Psoas muscle (tissue), 8 donors: Measurements from ENCODE around the gene MAPKAP1. TPM values are rescaled to one million over a fixed set of nuclear protein-coding genes. Genes with fewer than 3 reads are reported as not detected.

ENCODE experiments used
- ATAC-seq, 4 donors: fragments of 200-7000 bp; cut with Tn5 transposase; one replicate each; pipeline ENCODE4 v1.9.1; 2020; ENCODE audit warnings: moderate library complexity in 3 of 4, mild to moderate bottlenecking in 2 of 4
- DNase-seq, 2 donors: peaks; one replicate each; pipeline ENCODE4 v3.0.0-alpha.2; 2020
- H3K27ac ChIP-seq: fragments of 200-600 bp; one replicate; pipeline ENCODE4 v1.8.0; 2022
- H3K27me3 ChIP-seq, 3 donors: fragments of 200-600 bp in 1 of 3; one replicate each; pipeline versions ENCODE4 v1.6.1 to v1.8.0; 2013 to 2022; ENCODE audit warnings: low read length in 2 of 3, mild to moderate bottlenecking in 2 of 3, moderate library complexity in 1 of 3; ENCODE audit not compliant: insufficient read depth in 3 of 3
- H3K36me3 ChIP-seq, 2 donors: fragments of 200-600 bp in 1 of 2; one replicate each; pipeline versions ENCODE4 v1.6.1 to v1.8.0; 2013 to 2022; ENCODE audit warnings: low read depth in 1 of 2, mild to moderate bottlenecking in 1 of 2, moderate library complexity in 1 of 2; ENCODE audit not compliant: insufficient read depth in 1 of 2
- H3K4me1 ChIP-seq: fragments of 200-600 bp; one replicate; pipeline ENCODE4 v1.8.0; 2022
- H3K4me3 ChIP-seq: fragments of 200-600 bp; one replicate; pipeline ENCODE4 v1.8.0; 2022; ENCODE audit warnings: mild to moderate bottlenecking
- H3K9me3 ChIP-seq: fragments of 200-600 bp; one replicate; pipeline ENCODE4 v1.8.0; 2022
- CTCF ChIP-seq: fragments of 200-600 bp; IDR thresholded peaks from one replicate; pipeline ENCODE4 v1.8.0; 2022; ENCODE audit warnings: antibody characterized with exemption
- WGBS, 3 donors: extraction: QIAGEN DNeasy Blood & Tissue Kit; methylation state at CpG; one replicate each; pipeline versions ENCODE4 v1.1.6 to v1.1.7; 2013; 5-methylcytosine and 5-hydroxymethylcytosine counted together
- intact Hi-C, 2 donors: fragments of 100-400 bp; cut with DNase I; formaldehyde crosslinking; loops; one replicate each; pipeline versions ENCODE4 v1.11.0 to v1.14.2; 2022
- polyA plus RNA-seq, 3 donors: library from polyadenylated mRNA; stranded (reverse); fragments of 200-250 nt; gene quantifications; one replicate each; pipeline ENCODE4 v1.2.3, GENCODE V29; 2013
- total RNA-seq, 4 donors: library from RNA; stranded (reverse); fragmentation: NEBNext Ultra II Directional in 2 of 4; extraction: Animal tissue kit (Norgen Biotek cat#: 25700) in 2 of 4; gene quantifications; one replicate each; pipeline versions ENCODE4 v1.2.1 to v1.2.4, GENCODE V29; 2021 to 2023
- donor health status: healthy with polysubstance abuse.
- donor health status: DM: no; HTN: no; CAD: no; lungs with moderate emphysema.
- donor health status: Bipolar disorder and iron deficiency.
- donor health status: healthy.
- donor health status: DM: yes; HTN: yes; CAD: no.
- donor health status: DM: no; HTN: no; CAD: no.
- donor health status: DM: no; HTN: no; CAD: no.
- donor health status: DM: yes; HTN: yes; CAD: no.

The MAPKAP1 gene
- total and polyA plus RNA-seq, 7 donors, result 64.2 to 124 (median 90.4) TPM

- no peak for TF ChIP-seq CTCF
- no peaks in the 10 kb centered on the region for H3K9me3 ChIP-seq
- intact Hi-C loops, result no loop called here
- H3K27ac ChIP-seq, result no peak overlapping the region
- peaks cover 12% of the 10 kb centered on the region for H3K4me1 ChIP-seq
- no peak overlapping the region for H3K4me3 ChIP-seq
- H3K36me3 ChIP-seq, result no peaks in the 10 kb centered on the region
- DNase-seq, result no peak
- 88 to 93% (median 91%) methylated on average over 5 of the region's 5 CpGs for WGBS, 3 donors
- no peak for ATAC-seq
- no peaks in the 10 kb centered on the region for H3K27me3 ChIP-seq
These were observed 86.8 kb downstream of the MAPKAP1 start for GRCh38 chr9:125620216-125620615.

- peak in 2 of 4 donors; percentile 45 to 65 for ATAC-seq
- intact Hi-C loops, result no loop called here
- WGBS, 3 donors, result 35 to 55% (median 38%) methylated on average over 5 of the region's 5 CpGs
These were observed 89.9 kb downstream of the MAPKAP1 start for GRCh38 chr9:125617087-125617486.

GRCh38 chr9:125613141-125613540, 93.9 kb downstream of the MAPKAP1 start:
- Histone ChIP-seq H3K4me1 (peaks cover 12% of the 10 kb centered on the region), H3K27ac (no peak overlapping the region), H3K36me3 (no peaks in the 10 kb centered on the region), H3K9me3 (no peaks in the 10 kb centered on the region), H3K4me3 (no peak overlapping the region), H3K27me3 (no peaks in the 10 kb centered on the region)
- intact Hi-C loops, result no loop called here
- TF ChIP-seq CTCF, result no peak
- 78 to 88% (median 86%) methylated on average over 4 of the region's 4 CpGs for WGBS, 3 donors
- DNase-seq (no peak), ATAC-seq (no peak)

More at GRCh38 chr9:125617087-125617486, 89.9 kb downstream of the MAPKAP1 start:
- no peak for TF ChIP-seq CTCF
- no peak for DNase-seq
- Histone ChIP-seq H3K9me3 (no peaks in the 10 kb centered on the region), H3K36me3 (no peaks in the 10 kb centered on the region), H3K4me3 (no peak overlapping the region), H3K27ac (no peak overlapping the region), H3K4me1 (peaks cover 12% of the 10 kb centered on the region), H3K27me3 (no peaks in the 10 kb centered on the region)

GRCh38 chr9:125612616-125613015, 94.4 kb downstream of the MAPKAP1 start:
- Histone ChIP-seq H3K27me3 (no peaks in the 10 kb centered on the region), H3K9me3 (no peaks in the 10 kb centered on the region), H3K27ac (no peak overlapping the region), H3K4me1 (peaks cover 11% of the 10 kb centered on the region), H3K4me3 (no peak overlapping the region), H3K36me3 (no peaks in the 10 kb centered on the region)
- ATAC-seq (peak in 2 of 4 donors; percentile 43 to 76), DNase-seq (no peak)
- no peak for TF ChIP-seq CTCF
- intact Hi-C loops, result no loop called here

- ATAC-seq (no peak), DNase-seq (no peak)
- H3K4me1 ChIP-seq, result peaks cover 4% of the 10 kb centered on the region
- no peaks in the 10 kb centered on the region for H3K36me3 ChIP-seq
- no peak overlapping the region for H3K27ac ChIP-seq
- H3K4me3 ChIP-seq, result no peak overlapping the region
- H3K9me3 ChIP-seq, result no peaks in the 10 kb centered on the region
- no peaks in the 10 kb centered on the region for H3K27me3 ChIP-seq
- 97 to 99% (median 99%) methylated on average over 2 of the region's 2 CpGs for WGBS, 3 donors
- intact Hi-C loops, result no loop called here
- no peak for TF ChIP-seq CTCF
These were observed 95.8 kb downstream of the MAPKAP1 start for GRCh38 chr9:125611121-125611765.
